ENCODE measurements around the gene ARMC12.

The ARMC12 gene

DNA sequence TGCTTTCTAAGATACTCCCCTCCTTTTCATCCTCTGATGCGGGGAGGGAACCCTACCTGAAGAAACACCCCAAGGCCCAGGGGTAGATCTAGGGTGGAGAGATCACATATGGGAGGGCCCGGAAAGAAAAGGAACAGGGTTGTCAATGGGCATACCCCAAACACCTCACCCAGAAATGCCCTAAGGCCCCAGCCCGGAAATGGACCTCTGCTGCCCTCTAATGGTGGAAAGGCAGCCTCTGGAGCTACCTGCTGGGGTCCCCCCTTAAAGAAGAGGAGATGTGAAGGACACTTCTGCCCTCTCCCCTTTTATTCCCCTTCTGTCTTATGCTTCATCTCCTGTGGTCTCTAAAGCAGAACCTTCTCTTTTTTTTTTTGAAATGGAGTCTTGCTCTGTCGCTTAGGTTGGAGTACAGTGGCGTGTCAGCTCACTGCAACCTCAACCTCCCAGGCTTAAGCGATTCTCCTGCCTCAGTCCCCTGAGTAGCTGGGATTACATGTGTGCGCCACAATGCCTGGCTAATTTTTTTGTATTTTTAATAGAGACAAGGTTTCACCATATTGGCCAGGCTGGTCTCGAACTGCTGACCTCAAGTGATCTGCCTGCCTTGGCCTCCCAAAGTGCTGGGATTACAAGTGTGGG is 458 bp upstream of the ARMC12 start:
- peak; percentile 91 for DNase-seq

DNA sequence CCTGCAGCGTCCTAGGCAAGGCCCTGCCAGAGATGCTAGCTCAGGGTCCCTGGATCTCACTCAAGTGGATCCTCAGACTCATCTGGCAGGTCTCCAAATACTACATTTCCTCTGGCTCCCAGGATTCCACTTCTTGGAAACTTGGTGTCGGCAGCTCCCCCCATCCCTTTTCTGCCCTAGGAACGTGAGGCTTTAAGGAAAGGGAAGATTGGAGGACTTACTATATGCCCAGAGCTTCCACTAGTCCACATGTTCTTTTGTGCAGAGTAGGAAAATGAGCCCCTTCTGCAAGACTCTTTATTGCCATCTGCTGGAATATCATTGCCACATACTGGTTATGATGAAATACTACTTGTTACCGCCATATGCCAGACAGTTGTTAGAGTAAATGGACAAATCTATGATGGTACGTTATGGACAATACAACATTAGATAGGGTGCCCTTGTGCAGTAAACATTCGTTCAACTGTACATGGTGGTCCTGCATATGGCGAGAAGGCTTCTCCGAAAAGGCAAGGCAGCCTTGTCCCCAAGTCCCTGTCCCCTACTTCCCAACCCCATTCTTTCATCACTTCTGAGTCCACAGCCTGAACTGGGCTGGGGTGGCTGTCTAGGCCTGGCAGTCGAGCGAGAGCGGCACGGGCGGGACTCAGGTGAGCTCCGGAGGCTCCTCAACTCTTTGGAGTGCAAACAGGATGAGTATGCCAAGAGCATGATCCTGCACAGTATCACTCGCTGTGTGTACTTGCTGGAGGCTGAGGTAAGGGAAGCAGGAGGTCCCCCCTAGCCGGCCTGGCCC is 780 bp downstream of the ARMC12 start:
- DNase-seq: no peak

DNA sequence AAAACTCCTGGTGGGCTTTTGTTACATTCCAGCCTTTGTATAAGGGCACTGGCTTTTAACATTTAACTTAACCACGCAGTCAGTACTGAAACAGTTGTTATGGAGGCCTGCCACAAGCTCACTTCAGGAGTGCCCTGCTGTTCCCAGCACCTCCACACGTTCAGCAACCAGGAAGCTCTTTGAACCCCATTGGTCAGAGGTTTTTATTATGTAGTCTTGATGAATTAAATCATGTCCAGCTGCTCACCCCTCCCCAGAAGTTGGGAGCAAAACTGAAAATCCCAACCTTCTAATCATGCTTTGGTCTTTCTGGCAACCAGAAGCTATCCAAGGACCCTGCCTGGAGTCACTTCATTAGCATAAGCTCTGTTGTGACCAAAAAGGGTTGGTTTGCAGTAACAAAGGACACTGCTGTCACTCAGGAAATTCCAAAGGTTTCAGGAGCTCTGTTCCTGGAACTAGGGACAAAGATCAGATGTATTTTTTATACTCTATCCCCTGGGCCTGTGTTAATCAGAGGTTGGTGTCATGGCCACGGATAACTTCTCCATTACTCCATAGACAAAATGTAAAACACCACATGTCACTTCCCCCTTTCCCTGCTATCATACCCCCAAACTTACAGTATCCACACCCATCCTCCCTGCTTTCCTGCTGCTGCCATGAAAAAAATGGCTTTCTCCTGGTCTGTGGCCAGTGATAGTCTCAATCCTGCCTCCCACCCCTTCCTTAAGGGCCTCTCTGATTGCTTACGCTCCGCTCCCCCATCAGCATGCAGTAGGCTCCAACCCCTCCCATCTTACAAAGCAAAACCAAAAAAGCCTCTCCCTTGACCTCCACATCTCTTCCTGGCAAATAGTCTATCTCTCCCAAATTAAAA is 3.1 kb downstream of the ARMC12 start:
- DNase-seq: no peak

DNA sequence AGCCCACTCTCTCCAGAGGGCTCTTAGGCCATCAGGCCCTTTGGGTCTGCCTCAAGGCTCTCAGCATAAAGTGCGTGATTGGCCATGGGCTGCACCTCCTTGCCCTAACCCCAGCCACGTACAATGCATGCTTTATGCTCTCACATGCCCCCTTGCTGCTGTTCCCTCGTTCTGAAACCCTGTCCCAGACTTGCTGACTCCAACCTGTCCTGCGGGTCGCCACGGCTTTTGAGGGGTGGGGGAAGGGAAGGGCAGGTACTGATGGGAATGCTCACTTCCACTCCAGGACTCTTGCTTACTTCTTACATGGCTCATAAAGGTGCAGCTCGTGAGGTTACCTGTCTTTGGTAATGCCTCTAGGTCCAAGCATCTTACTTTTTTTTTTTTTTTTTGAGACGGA is 6.0 kb downstream of the ARMC12 start:
- DNase-seq: no peak

DNA sequence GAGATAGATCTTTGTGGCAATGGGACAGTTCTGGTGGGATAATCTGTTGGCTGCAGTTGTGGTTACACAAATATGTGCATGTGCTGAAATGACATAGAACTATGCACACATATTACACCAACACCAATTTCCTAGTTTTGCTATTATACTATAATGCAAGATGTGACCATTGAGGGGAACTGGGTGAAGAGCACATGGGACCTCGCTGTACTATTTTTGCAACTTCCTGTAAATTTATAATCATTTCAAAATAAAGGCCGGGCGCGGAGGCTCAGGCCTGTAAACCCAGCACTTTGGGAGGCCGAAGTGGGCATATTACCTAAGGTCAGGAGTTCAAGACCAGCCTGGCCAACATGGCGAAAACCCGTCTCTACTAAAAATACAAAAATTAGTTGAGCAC is 8.7 kb downstream of the ARMC12 start:
- no peak for DNase-seq

DNA sequence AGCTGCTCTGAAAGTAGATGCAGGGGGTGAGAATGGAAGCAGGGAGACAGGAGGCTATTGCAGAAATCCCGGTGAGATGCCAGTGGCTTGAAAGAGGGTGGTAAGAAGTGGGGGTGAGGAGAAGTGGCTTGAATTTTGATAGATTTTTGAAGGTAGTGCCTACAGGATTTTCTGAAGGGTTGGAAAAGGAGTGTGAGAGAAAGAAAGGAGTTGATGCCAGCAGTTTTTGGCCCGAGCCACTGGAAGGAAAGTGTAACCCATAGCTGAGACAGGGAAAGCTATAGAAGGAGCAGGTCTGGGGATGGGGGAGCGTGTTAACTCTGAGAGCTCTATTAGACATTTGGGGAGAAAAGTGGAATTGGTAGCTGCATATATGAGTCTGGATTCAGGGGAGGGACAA is 9.7 kb downstream of the ARMC12 start:
- no peak for DNase-seq

DNA sequence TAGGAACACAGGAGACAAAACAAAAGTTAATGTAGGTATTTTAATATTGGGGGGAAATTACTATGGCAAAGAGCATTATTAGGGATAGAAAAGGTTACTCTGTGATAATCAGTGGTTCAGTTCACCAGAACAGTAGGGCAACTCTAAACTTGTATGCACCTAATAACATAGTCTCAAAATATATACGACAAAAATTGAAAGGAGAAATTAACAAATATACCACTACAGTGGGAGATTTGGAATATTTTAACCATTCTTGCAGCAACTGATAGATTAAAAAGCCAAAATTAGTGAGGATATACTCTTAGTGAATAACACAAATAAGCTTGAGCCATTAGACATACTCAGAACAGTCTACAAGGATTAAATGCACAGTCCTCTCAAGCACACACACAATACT is 11.0 kb downstream of the ARMC12 start:
- no peak for DNase-seq

DNA sequence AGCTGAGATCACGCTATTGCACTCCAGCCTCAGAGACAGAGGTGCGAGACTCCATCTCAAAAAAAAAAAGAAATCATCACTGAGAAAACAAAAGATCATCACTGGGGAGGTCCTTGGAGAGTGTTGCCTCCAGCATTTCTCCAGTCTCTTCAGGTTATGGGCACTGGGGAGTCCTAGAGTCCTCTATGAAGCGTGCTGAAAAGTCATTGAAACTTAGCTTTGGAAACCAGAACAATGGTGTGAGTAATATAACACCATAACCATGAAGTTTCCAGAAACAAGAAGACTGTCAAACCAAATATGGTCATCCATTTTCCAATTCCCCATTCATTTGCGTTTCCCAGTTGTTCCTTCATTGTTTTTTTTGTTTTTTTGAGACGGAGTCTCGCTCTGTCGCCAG is 13.7 kb downstream of the ARMC12 start:
- DNase-seq: no peak

DNA sequence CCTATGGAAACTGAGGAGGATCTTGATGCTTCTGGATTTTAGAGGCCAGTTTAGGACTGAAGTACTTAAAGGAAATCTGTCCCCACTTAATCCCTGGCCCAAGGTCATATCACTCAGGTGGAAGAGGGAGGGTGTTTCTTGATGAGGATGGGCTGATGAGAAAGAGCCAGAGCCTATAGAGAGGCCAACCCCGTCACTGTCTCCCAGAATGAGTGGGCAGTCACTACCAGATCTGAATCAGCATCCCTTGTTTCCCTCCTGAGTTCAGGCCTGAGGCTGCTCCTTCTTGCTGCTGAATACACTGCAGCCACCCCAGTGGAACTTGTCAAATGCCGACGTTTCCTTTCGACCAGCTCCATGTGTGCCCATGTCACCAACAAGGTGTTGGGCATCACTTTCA is 14.8 kb downstream of the ARMC12 start:
- peak; percentile 61 for DNase-seq

DNA sequence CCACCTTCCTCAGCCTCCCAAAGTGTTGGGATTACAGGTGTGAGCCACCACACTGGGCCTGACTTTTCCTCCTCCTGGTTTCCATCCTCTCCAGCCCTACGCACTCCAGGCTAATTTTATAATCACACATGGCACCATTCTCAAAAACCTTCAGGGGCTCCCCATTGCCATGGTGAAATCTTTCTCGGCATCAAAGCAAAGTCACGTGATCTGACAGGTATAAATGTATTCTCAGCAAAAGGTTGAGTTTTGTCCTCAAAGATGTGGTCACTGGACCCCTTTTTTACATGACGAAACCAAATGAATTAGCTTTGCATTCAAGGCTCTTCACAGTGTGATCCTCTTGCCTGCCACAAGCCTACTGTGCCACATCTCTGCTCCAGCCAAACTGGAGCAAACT is 15.5 kb downstream of the ARMC12 start:
- no peak for DNase-seq

DNA sequence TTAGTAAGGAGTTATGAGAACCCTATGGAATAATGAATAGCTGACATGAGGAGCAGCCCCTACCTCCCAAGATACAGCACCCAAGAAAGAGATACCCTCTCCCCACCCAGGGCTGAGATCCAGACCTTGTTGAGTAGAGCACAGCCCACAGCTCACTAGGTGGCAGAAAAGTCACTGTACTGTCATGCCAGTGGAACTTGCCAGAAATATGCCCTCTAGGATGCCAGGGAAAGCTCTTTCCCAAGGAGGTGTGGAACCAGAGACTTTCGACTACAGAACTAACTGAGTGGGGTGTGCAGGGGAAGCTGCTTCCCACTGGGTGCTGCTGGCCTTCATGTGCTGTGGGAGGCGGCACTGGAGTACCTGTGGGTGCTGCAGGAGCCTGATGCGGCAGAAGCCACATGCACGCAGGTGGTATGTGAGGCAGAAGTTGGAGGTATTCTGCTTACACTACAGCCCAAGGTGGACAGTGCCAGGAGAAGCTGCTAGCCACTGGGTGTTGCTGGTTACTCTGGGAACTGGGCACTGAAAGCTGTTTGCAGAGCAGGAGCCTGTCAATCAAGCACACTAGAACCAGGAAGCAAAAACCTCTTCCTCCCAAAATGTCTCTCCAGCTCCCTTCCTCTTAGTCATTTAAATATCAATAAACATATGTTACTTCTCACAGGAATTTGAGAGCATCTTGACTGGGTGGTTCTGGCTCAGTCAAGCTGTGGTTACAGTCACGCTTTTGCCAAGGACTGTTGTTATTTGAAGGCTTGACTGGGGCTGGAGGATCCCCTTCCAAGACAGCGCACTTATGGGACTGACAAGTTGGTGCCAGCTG is 17.8 kb downstream of the ARMC12 start:
- no peak for DNase-seq

DNA sequence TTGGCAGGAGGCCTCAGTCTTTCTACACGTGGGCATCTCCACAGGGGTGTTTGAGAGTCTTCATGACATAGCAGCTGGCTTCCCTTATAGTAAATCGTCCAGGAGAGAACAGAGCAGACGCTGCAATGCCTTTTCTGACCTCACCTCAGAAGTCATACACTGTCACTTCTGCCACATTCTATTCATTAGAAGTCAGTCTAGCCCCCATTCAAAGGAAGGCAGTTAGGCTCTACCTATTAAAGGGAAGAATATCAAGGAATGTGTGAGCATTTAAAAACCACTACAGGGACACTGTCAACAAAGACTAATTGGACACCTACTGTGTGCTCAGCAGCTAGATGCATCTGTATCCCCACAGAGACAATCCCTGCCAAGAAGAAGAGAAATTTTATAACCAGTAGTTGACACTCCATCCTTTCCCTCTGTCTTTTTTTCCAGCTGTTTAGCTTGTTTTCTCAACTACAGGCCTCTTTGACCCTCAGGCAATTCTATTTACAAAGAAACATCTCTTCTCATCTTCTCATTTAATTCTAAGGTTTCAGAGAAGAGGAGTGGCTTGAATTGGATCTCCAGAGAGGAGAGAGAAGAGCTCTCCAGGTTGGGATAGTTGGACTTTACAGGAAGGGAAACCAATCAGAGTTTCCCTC is 18.6 kb downstream of the ARMC12 start:
- no peak for DNase-seq

DNA sequence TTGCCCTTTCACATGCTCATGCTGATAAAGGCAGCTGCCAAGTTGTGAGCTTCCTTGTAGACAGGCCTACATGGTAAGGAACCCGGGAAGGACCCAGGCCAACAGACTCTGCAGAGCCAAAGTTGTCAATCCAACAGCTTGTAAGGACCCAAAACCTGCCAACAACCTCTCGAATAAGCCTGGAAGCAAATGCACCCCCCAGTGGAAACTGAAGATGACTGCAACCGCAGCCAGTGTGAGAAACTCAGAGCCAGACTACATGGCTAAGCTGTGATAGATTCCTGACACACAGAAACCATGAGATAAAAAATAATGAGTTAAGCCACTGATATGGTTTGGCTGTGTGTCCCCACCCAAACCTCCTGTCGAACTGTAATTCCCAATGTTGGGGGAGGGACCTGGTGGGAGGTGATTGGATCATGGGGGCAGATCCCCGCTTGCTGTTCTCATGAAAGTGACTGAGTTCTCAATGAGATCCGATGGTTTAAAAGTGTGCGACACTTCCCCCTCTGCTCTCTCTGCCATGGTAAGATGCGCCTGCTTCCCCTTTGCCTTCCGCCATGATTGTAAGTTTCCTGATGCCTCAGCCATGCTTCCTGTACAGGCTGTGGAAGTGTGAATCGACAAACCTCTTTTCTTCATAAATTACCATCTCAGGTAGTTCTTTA is 20.8 kb downstream of the ARMC12 start:
- no peak for DNase-seq

DNA sequence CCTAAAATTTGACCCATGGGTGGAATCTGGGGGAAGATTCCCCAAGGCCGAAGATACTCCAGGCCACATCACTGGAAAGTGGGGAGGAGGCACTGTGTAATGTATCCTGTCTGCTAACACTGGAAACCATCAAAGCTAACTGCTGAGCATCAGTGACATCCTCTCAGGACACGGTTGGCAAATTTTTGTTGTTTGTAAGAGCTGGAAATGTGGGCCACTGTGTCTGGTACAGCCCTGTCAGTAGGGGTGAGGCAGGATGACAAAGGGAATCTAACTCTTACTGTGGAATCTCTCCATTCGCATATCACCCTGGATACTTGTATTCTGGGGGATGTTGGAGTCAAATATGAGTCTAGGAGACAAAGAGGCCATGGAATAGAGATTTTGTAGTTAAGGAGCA is 22.6 kb downstream of the ARMC12 start:
- no peak for DNase-seq

DNA sequence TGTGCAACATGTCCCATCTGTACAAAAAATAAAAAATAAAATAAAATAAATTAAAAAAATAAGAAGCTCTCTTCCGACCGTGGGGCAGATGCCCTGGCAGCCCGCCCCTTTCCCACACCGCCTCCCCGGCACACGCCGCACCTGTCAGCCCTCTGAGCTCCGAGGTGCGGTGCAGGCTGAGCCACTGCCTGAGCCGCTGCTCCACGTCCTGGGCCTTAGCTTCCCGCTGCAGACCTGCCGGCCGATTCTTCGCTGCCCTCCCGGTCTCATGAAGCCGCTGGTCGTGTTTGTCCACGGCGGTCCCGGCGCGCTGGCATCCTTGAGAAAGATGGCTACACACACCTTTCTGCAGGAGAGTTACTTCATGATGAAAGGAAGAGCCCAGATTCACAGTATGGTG is 28.9 kb downstream of the ARMC12 start:
- no peak for DNase-seq

DNA sequence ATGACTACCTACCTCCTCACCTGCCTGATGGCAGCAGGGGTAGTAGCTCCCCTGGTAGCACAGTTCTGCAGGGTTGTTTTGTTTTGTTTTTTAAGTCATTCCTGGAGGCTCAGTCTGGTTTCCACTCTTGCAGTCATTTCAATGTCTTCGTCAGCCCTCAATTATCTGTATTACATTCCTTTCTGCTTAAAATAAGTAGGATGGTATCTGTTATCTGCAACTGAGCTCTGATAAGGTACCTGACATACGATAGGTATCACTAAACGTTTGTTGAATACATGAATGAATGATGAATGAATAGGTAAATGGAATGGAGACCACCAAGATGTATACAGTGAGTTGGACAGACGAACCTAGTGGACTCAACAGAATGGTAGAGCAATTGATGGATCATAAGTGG is 32.4 kb downstream of the ARMC12 start:
- DNase-seq: no peak

DNA sequence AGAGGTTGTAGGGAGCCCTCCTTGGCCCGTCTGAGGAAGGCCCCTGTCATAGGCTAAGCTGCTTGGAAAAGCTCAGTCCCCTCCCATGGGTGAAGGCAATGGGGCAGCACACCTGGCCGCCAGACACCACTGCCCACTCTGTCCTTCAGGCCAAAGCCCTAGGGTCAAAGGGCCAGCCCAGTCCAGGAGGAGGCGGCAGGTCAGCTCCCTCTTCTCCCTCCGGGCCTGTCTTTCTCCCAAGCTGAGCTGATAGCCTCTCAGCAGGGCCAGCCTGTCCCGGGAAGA is 34.5 kb downstream of the ARMC12 start:
- no peak for DNase-seq

DNA sequence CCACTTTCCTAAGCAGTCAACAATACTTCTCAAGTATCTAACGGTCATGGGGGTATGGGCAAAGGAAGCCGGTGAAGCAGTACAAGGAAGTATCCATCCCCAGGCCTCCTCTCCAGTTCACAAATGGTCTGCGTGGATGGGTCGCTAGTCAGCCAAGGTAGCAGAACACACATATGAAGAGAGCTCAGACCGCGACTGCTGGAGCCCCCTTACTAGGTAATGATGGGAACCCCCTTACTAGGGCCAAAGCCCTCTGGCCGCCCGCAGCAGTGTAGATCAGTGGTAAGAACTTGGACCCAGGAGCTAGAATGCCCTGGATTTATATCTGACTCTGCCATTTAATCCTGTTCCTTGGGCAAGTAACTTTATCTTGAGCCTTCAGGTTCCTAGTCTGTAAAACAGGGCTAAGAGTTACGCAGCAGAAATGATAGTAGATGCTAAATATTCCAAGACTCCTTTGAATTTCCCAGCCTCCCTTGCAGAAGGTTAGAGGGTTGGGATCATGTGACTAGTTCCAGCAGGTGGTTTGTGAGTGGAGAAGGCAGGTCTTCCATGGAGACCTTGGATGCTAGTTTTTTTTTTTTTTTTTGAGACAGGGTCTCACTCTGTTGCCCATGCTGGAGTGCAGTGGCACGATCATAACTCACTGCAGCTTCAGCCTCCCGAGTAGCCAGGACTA is 37.4 kb downstream of the ARMC12 start:
- no peak for DNase-seq

DNA sequence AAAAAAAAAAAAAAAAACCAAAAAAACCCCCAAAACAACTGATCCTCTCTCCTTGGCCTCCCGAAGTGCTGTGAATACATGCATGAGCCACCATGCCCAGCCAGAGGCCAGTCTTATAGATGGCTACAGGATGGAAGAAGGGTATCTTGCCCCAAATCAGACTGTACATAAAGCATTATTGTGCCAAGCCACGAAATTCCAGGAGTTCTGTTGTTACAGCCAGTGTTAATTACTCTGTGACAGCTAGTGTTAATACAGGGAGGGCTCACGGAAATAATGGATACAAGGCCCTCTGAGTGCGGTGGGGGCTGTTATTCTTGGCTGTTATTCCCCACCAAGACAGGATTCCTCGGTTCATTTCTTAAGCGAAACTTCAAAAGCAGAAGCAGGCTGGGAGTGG is 38.2 kb downstream of the ARMC12 start:
- no peak for DNase-seq

DNA sequence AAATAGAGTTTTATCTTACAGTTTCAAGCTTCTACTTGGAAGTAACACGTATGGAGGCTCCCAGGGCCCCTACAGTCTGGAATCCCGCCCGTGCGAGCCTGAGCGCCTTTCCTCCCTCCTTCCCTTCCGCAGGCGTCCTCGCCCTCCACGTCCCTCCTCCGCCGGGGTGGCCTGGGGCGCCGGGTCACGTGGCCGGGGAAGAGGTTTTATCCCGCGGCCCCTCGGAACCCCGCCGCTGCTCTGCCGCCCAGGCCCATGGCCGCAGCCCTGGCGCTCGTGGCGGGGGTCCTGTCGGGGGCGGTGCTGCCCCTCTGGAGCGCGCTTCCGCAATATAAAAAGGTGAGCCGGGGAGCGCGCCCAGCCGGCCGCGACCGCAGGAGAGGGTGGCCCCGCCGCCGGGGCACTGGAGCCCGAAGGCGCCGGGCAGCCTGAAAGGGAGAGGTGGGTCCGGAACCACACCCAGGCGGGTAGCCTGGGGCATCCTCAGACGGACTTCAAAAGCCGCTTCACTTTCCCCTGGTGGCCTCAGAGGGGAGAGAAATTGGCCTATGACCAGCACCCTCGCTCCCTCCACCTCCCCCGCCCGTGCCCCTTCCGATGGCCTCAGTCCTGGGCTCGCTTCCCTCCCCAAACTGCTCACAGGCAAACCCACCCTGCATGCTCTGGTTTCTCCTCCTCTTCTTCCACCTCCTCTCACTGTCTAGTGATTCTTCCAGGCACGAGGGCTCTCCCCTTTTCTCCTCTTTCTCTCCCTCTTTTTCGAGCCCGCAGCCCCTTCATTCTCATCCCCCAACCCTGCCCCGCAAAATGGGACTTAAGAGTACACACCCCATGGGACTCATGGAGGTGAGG is 39.8 kb downstream of the ARMC12 start, which contains the start of gene CLPSL2:
Gene CLPSL2 (plus strand): TSS at position 235 of the 852 bp plus-strand sequence. CDS start 21 bp downstream, at position 256.
- DNase-seq: no peak

Measured in activated CD8-positive, alpha-beta memory T cell treated with anti-CD3 and anti-CD28 coated beads, Interleukin-2, amount 50 U/mL, for 48 hours (primary cell).